Ishikawa (cell line): ENCODE measurements around the gene FBRSL1.

ENCODE experiments used
- CEBPB ChIP-seq: IDR thresholded peaks from 2 replicates; pipeline ENCODE4 v1.6.1; 2012
- CREB1 ChIP-seq: IDR thresholded peaks from 2 replicates; pipeline ENCODE4 v1.6.1; 2012; ENCODE audit warnings: low read depth
- EGR1 ChIP-seq: IDR thresholded peaks from 2 replicates; pipeline ENCODE4 v1.6.1; 2012
- EP300 ChIP-seq: IDR thresholded peaks from 2 replicates; pipeline ENCODE4 v1.6.1; 2012; ENCODE audit warnings: borderline replicate concordance
- FOXM1 ChIP-seq: IDR thresholded peaks from 2 replicates; pipeline ENCODE4 v1.6.1; 2012; ENCODE audit warnings: low read depth, borderline replicate concordance
- NFIC ChIP-seq: IDR thresholded peaks from 2 replicates; pipeline ENCODE4 v1.6.1; 2012
- RAD21 ChIP-seq: IDR thresholded peaks from 2 replicates; pipeline ENCODE4 v1.6.1; 2012; ENCODE audit warnings: low read depth
- REST ChIP-seq: IDR thresholded peaks from 2 replicates; pipeline ENCODE4 v1.6.1; 2012; ENCODE audit warnings: low read depth, mild to moderate bottlenecking
- TAF1 ChIP-seq: IDR thresholded peaks from 2 replicates; pipeline ENCODE4 v1.6.1; 2012; ENCODE audit warnings: low read depth, mild to moderate bottlenecking
- TCF12 ChIP-seq: IDR thresholded peaks from 2 replicates; pipeline ENCODE4 v1.6.1; 2012; ENCODE audit warnings: low read depth
- TEAD4 ChIP-seq: IDR thresholded peaks from 2 replicates; pipeline ENCODE4 v1.6.1; 2012
- USF1 ChIP-seq: IDR thresholded peaks from 2 replicates; pipeline ENCODE4 v1.6.1; 2012
- YY1 ChIP-seq: IDR thresholded peaks from 2 replicates; pipeline ENCODE4 v1.6.1; 2012; ENCODE audit warnings: low read depth
- ZBTB7A ChIP-seq: IDR thresholded peaks from 2 replicates; pipeline ENCODE4 v1.6.1; 2012; ENCODE audit warnings: low read depth
- TF ChIP-seq, protein P1 (sequence below): IDR thresholded peaks from 2 replicates; pipeline ENCODE4 v1.6.1; 2012

Gene FBRSL1

DNA sequence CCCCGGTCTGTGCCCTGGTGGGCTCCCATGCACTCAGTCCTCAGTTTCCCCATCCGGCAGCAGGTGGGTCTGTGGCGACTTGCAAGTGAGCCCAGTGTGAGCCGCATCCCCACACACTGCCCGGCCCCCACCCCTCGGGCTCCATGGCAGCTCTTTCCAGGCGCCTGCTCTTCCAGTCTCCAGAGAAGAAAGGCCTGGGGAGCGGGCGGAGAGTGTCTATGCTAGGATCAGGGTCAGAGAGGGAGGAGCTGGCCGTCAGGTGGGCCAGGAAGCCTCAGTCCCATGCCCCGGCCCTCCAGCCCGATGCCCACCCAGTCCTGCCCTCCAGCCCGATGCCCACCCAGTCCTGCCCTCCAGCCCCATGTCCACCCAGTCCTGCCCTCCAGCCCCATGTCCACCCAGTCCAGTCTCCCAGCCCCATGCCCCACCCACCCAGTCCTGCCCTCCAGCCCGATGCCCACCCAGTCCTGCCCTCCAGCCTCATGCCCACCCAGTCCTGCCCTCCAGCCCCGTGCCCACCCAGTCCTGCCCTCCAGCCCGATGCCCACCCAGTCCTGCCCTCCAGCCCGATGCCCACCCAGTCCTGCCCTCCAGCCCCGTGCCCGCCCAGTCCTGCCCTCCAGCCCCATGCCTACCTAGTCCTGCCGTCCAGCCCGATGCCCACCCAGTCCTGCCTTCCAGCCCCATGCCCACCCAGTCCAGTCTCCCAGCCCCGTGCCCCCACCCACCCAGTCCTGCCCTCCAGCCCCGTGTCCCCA lies 49.2 kb downstream of the FBRSL1 start:
- TF ChIP-seq FOXM1 (no peak), REST (no peak), YY1 (no peak), USF1 (no peak), ZBTB7A (no peak), EGR1 (no peak), EP300 (no peak), NFIC (no peak), TEAD4 (no peak), TCF12 (no peak)
- TF ChIP-seq, protein P1, sequence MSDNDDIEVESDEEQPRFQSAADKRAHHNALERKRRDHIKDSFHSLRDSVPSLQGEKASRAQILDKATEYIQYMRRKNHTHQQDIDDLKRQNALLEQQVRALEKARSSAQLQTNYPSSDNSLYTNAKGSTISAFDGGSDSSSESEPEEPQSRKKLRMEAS = no peak

DNA sequence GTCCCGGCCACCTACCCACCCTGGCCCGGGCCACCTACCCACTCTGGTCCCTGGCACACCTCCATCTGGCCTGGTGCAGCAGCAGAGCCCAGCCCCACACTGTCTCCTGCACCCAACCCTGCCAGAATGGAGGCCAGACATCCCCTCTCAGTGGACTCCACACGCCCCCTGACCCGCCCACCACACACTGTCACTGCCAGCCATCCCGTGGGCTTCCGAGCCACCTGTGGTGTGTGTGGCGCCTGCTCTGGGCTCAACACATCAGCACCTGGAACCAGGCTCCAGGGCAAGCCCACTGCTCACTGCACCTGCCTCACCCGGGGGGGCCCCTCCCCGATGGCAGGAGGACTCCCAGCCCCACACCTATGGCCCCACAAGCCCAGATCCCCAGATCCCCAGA lies 50.5 kb downstream of the FBRSL1 start:
- TF ChIP-seq EP300 (no peak), CEBPB (no peak), NFIC (no peak)

GRCh38 chr12:132541200-132541599 lies 51.2 kb downstream of the FBRSL1 start:
- TF ChIP-seq TAF1 = no peak
- no peak for TF ChIP-seq CEBPB
- no peak for TF ChIP-seq EGR1
- TF ChIP-seq TCF12 = no peak
- no peak for TF ChIP-seq RAD21
- TF ChIP-seq EP300 = no peak
- no peak for TF ChIP-seq FOXM1
- TF ChIP-seq, protein P1 = no peak

DNA sequence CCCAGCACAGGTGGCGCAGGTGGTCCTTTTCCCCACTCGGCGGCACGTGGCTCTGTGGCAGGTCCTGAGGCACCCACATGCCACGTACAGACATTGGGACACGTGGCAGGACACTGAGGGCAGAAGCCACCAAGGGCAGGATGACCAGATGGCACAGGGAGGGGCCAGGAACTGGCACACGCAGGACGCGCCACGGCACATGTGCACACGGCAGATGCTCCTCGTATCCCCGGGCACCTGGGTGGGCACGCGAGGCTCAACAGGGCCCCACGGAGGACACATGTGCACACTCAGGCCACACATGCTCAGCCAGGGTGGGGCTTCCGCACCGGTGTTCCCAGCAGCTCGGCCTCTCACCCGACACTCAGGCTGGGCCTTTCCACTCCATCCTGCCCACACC lies 52.0 kb downstream of the FBRSL1 start:
- TF ChIP-seq CEBPB (no peak), NFIC (no peak), REST (no peak), ZBTB7A (no peak), EGR1 (no peak), FOXM1 (no peak), EP300 (no peak), TAF1 (no peak), YY1 (no peak), RAD21 (no peak), TCF12 (no peak), USF1 (no peak), CREB1 (no peak), TEAD4 (no peak)
- TF ChIP-seq, protein P1 = no peak

DNA sequence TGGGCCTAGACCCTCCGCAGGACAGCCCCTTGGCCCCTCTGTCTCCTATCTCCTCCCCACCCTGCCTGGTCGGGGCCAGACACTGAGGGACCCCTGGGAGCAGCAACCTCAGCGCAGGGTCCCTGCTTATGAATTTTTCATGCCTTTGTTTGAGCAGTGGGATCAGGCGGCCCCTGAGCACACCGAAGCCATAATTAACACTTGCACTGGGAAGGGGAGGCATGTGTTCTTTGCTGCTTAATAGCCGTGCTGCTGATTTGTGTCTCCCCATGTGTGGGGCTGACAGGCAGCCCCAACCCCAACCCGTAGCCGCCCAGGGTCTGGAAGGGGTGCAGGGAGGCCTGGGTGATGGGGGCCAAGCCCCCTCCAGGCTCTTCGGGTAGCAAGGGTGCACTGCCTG lies 52.7 kb downstream of the FBRSL1 start:
- TF ChIP-seq, protein P1 = no peak
- TF ChIP-seq CEBPB = no peak
- TF ChIP-seq FOXM1 = no peak
- no peak for TF ChIP-seq RAD21
- no peak for TF ChIP-seq EGR1
